ENCODE results near the gene PCDHA1.

GRCh38 chr5:141040093-141040770 is 254.3 kb downstream of the PCDHA1 start:
- TF ChIP-seq, protein P1, sequence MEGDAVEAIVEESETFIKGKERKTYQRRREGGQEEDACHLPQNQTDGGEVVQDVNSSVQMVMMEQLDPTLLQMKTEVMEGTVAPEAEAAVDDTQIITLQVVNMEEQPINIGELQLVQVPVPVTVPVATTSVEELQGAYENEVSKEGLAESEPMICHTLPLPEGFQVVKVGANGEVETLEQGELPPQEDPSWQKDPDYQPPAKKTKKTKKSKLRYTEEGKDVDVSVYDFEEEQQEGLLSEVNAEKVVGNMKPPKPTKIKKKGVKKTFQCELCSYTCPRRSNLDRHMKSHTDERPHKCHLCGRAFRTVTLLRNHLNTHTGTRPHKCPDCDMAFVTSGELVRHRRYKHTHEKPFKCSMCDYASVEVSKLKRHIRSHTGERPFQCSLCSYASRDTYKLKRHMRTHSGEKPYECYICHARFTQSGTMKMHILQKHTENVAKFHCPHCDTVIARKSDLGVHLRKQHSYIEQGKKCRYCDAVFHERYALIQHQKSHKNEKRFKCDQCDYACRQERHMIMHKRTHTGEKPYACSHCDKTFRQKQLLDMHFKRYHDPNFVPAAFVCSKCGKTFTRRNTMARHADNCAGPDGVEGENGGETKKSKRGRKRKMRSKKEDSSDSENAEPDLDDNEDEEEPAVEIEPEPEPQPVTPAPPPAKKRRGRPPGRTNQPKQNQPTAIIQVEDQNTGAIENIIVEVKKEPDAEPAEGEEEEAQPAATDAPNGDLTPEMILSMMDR (IDR thresholded peaks at IDR 0.05): peak; percentile 69
- TF ChIP-seq CHD2 (IDR thresholded peaks at IDR 0.05; ENCODE audit: low read length, partially characterized antibody) (peak; percentile 54), ELF1 (IDR thresholded peaks at IDR 0.05) (no peak)
